HG02610 (cell line): ENCODE data around the gene ASAP2.

Source experiments
- ATAC-seq: cut with Tn5 transposase; IDR thresholded peaks from one replicate; pipeline ENCODE4 v1.9.1; 2021; ENCODE audit warnings: mild to moderate bottlenecking, moderate library complexity; ENCODE audit not compliant: unreplicated experiment

The ASAP2 gene

GRCh38 chr2:9315280-9315847 is 108.8 kb downstream of the ASAP2 start:
- no peak for ATAC-seq

- ATAC-seq = no peak
Observed at GRCh38 chr2:9317559-9317958, 110.9 kb downstream of the ASAP2 start.

GRCh38 chr2:9318461-9319337 is 112.1 kb downstream of the ASAP2 start:
- no peak for ATAC-seq

GRCh38 chr2:9319338-9319715 is 112.7 kb downstream of the ASAP2 start:
- ATAC-seq = no peak

- no peak for ATAC-seq
Observed at GRCh38 chr2:9322576-9322975, 116.0 kb downstream of the ASAP2 start.

GRCh38 chr2:9325428-9325827 is 118.8 kb downstream of the ASAP2 start:
- no peak for ATAC-seq

GRCh38 chr2:9326975-9327374 is 120.4 kb downstream of the ASAP2 start:
- no peak for ATAC-seq

- ATAC-seq = no peak
Observed at GRCh38 chr2:9327873-9328352, 121.3 kb downstream of the ASAP2 start.

GRCh38 chr2:9328931-9329330 is 122.3 kb downstream of the ASAP2 start:
- ATAC-seq = no peak

GRCh38 chr2:9329497-9329896 is 122.9 kb downstream of the ASAP2 start:
- ATAC-seq = no peak

GRCh38 chr2:9330612-9331270 is 124.1 kb downstream of the ASAP2 start:
- ATAC-seq = no peak

- no peak for ATAC-seq
Observed at GRCh38 chr2:9331704-9332103, 125.1 kb downstream of the ASAP2 start.

GRCh38 chr2:9332136-9332852 is 125.7 kb downstream of the ASAP2 start:
- ATAC-seq = no peak

GRCh38 chr2:9332853-9333245 is 126.2 kb downstream of the ASAP2 start:
- ATAC-seq = no peak

- no peak for ATAC-seq
Observed at GRCh38 chr2:9333591-9334171, 127.1 kb downstream of the ASAP2 start.

GRCh38 chr2:9334761-9335160 is 128.1 kb downstream of the ASAP2 start:
- ATAC-seq = no peak

- ATAC-seq = no peak
Observed at GRCh38 chr2:9335322-9335832, 128.8 kb downstream of the ASAP2 start.

GRCh38 chr2:9336241-9336575 is 129.6 kb downstream of the ASAP2 start:
- ATAC-seq = no peak

GRCh38 chr2:9336576-9337314 is 130.1 kb downstream of the ASAP2 start:
- ATAC-seq = no peak

- ATAC-seq = no peak
Observed at GRCh38 chr2:9337901-9338300, 131.3 kb downstream of the ASAP2 start.
